Testis (tissue), 2 donors: ENCODE data around the gene BBOF1.

Experiments used
- CTCF ChIP-seq, 3 experiments: fragments of 450-650 bp in 2 of 3; fragments of 200-600 bp in 1 of 3; sonication (generic) in 1 of 3; IDR thresholded peaks; one replicate each; pipeline ENCODE4 v1.5.1; 2016 to 2019; ENCODE audit warnings: antibody characterized with exemption in 3 of 3, mild to moderate bottlenecking in 2 of 3, moderate library complexity in 1 of 3
- POLR2A ChIP-seq: fragments of 450-650 bp; IDR thresholded peaks from one replicate; pipeline ENCODE4 v1.6.1; 2017; ENCODE audit warnings: antibody characterized with exemption, mild to moderate bottlenecking, moderate library complexity

GRCh38 chr14:73976125-73976524 lies 43.0 kb upstream of the BBOF1 start:
- TF ChIP-seq CTCF (IDR thresholded peaks at IDR 0.05) (no peak), POLR2A (no peak)
